IPS-15b (cell line): ENCODE results near the gene USP9X.
"Not testable (repeated sequence)": the region's sequence is repeated elsewhere in the genome, so short reads cannot be mapped to it uniquely, and the experiment has no call there.

ENCODE experiments used
- H3K27me3 ChIP-seq: one replicate; pipeline ENCODE4 v1.6.1; 2013; ENCODE audit warnings: low read length; ENCODE audit not compliant: control insufficient read depth, insufficient read depth
- H3K36me3 ChIP-seq: one replicate; pipeline ENCODE4 v1.6.1; 2013; ENCODE audit warnings: low read length; ENCODE audit not compliant: control insufficient read depth, insufficient read depth
- H3K4me1 ChIP-seq: one replicate; pipeline ENCODE4 v1.6.1; 2013; ENCODE audit warnings: mild to moderate bottlenecking, low read length; ENCODE audit not compliant: control insufficient read depth, insufficient read depth
- H3K4me3 ChIP-seq: one replicate; pipeline ENCODE4 v1.5.1; 2013; ENCODE audit warnings: low read depth, low read length
- H3K9ac ChIP-seq: one replicate; pipeline ENCODE4 v1.6.1; 2013; ENCODE audit warnings: low read depth, mild to moderate bottlenecking, low read length
- H3K9me3 ChIP-seq: one replicate; pipeline ENCODE4 v1.6.1; 2013; ENCODE audit warnings: mild to moderate bottlenecking, low read length; ENCODE audit not compliant: control insufficient read depth, insufficient read depth

USP9X gene

GRCh38 chrX:41142130-41142910, 57.1 kb downstream of the USP9X start:
- Histone ChIP-seq H3K4me1 (no peaks in the 10 kb centered on the region), H3K9me3 (no peaks in the 10 kb centered on the region), H3K4me3 (no peak overlapping the region), H3K27me3 (no peaks in the 10 kb centered on the region), H3K36me3 (peaks cover 30% of the 10 kb centered on the region), H3K9ac (no peak overlapping the region)

- H3K4me1 ChIP-seq, result no peaks in the 10 kb centered on the region
- peaks cover 46% of the 10 kb centered on the region for H3K36me3 ChIP-seq
- H3K27me3 ChIP-seq, result no peaks in the 10 kb centered on the region
- H3K9me3 ChIP-seq, result no peaks in the 10 kb centered on the region
- no peak overlapping the region for H3K4me3 ChIP-seq
- H3K9ac ChIP-seq, result no peak overlapping the region
Observed at GRCh38 chrX:41144873-41145272, 59.6 kb downstream of the USP9X start.

- Histone ChIP-seq H3K4me3 (no peak overlapping the region), H3K27me3 (no peaks in the 10 kb centered on the region), H3K9ac (no peak overlapping the region), H3K36me3 (peaks cover 49% of the 10 kb centered on the region), H3K9me3 (no peaks in the 10 kb centered on the region), H3K4me1 (no peaks in the 10 kb centered on the region)
Observed at GRCh38 chrX:41145920-41146608, 60.8 kb downstream of the USP9X start.

GRCh38 chrX:41148553-41148952, 63.3 kb downstream of the USP9X start:
- no peak overlapping the region for H3K9ac ChIP-seq
- peaks cover 62% of the 10 kb centered on the region for H3K36me3 ChIP-seq
- H3K9me3 ChIP-seq, result no peaks in the 10 kb centered on the region
- no peaks in the 10 kb centered on the region for H3K4me1 ChIP-seq
- H3K4me3 ChIP-seq, result no peak overlapping the region
- H3K27me3 ChIP-seq, result no peaks in the 10 kb centered on the region

GRCh38 chrX:41150043-41150442, 64.8 kb downstream of the USP9X start:
- no peak overlapping the region for H3K4me3 ChIP-seq
- H3K36me3 ChIP-seq, result peaks cover 61% of the 10 kb centered on the region
- H3K27me3 ChIP-seq, result no peaks in the 10 kb centered on the region
- H3K4me1 ChIP-seq, result no peaks in the 10 kb centered on the region
- no peaks in the 10 kb centered on the region for H3K9me3 ChIP-seq
- no peak overlapping the region for H3K9ac ChIP-seq

- not testable (repeated sequence) for H3K27me3 ChIP-seq, H3K4me1 ChIP-seq, H3K4me3 ChIP-seq, H3K9me3 ChIP-seq, H3K9ac ChIP-seq
- peaks cover 60% of the 10 kb centered on the region for H3K36me3 ChIP-seq
Observed at GRCh38 chrX:41151726-41152125, 66.5 kb downstream of the USP9X start.

- H3K27me3 ChIP-seq, result no peaks in the 10 kb centered on the region
Observed at GRCh38 chrX:41152221-41152620, 67.0 kb downstream of the USP9X start.

GRCh38 chrX:41153448-41153847, 68.2 kb downstream of the USP9X start:
- Histone ChIP-seq H3K9ac (no peak overlapping the region), H3K4me1 (no peaks in the 10 kb centered on the region), H3K27me3 (no peaks in the 10 kb centered on the region), H3K9me3 (no peaks in the 10 kb centered on the region), H3K4me3 (no peak overlapping the region), H3K36me3 (peaks cover 61% of the 10 kb centered on the region)

More at GRCh38 chrX:41152221-41152620, 67.0 kb downstream of the USP9X start:
- H3K9ac ChIP-seq, result no peak overlapping the region
- H3K36me3 ChIP-seq, result peaks cover 61% of the 10 kb centered on the region
- H3K4me3 ChIP-seq, result no peak overlapping the region
- no peaks in the 10 kb centered on the region for H3K4me1 ChIP-seq
- H3K9me3 ChIP-seq, result no peaks in the 10 kb centered on the region

GRCh38 chrX:41153957-41154356, 68.7 kb downstream of the USP9X start:
- no peak overlapping the region for H3K9ac ChIP-seq
- no peaks in the 10 kb centered on the region for H3K27me3 ChIP-seq
- H3K9me3 ChIP-seq, result no peaks in the 10 kb centered on the region
- no peaks in the 10 kb centered on the region for H3K4me1 ChIP-seq
- H3K36me3 ChIP-seq, result peaks cover 56% of the 10 kb centered on the region
- no peak overlapping the region for H3K4me3 ChIP-seq

GRCh38 chrX:41164449-41164848, 79.2 kb downstream of the USP9X start:
- no peak overlapping the region for H3K4me3 ChIP-seq
- no peaks in the 10 kb centered on the region for H3K4me1 ChIP-seq
- H3K9me3 ChIP-seq, result no peaks in the 10 kb centered on the region
- H3K9ac ChIP-seq, result no peak overlapping the region
- peaks cover 21% of the 10 kb centered on the region for H3K36me3 ChIP-seq
- H3K27me3 ChIP-seq, result no peaks in the 10 kb centered on the region

- no peak overlapping the region for H3K4me3 ChIP-seq
- H3K27me3 ChIP-seq, result no peaks in the 10 kb centered on the region
- no peaks in the 10 kb centered on the region for H3K4me1 ChIP-seq
- H3K9me3 ChIP-seq, result no peaks in the 10 kb centered on the region
- H3K36me3 ChIP-seq, result peaks cover 40% of the 10 kb centered on the region
- no peak overlapping the region for H3K9ac ChIP-seq
Observed at GRCh38 chrX:41167888-41168287, 82.6 kb downstream of the USP9X start.

- Histone ChIP-seq H3K9me3 (no peaks in the 10 kb centered on the region), H3K36me3 (peaks cover 14% of the 10 kb centered on the region), H3K4me3 (no peak overlapping the region), H3K4me1 (peaks cover 4% of the 10 kb centered on the region), H3K9ac (no peak overlapping the region), H3K27me3 (no peaks in the 10 kb centered on the region)
Observed at GRCh38 chrX:41176263-41176662, 91.0 kb downstream of the USP9X start.
